ENCODE measurements around the gene RTRAF.
A peak's percentile ranks its signal among the peaks of the same experiment; 100 is the strongest.

RTRAF gene

DNA sequence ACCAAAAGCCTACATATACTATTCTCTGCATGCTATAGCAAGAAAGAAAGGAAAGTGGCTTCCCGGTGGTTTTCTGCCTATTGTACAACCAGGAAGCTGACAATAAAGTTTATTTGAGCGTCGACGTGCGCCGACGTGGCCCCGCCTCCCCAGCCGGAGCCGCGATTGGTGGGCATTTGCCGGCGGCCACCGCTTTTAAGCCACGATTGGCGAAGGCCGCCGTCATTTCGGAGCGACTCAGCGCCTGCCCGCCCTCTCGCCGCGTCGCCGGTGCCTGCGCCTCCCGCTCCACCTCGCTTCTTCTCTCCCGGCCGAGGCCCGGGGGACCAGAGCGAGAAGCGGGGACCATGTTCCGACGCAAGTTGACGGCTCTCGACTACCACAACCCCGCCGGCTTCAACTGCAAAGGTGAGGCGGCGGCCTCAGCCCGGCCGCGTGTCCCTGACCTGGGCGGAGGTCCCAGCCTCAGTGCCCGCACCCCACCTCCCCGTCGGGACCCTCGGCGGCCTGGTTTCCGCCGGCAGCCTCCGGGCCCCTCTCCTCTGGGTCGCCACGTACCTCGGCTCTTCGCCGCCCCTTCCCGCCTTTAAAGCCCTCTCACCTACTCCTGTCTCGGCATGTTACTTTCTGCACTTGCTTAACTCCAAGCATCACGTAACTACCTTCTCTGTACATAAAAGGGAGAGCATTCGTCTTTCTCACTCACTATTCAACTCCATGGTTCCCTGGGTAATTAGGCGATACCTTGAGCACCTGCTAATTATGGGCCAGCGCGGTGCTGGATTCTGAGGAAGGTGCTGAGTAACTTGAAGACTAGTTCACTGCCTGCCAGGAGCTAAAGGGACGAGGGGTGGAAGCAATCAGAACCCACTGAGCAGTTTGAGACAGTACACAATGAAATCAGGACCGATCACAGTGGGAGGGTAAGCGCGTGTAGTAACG is at the start of gene RTRAF:
TSS of gene RTRAF (plus strand) at position 254 of the 942 bp plus-strand sequence. CDS start at position 348, 94 bp downstream.
- peak; percentile 94 for DNase-seq

DNA sequence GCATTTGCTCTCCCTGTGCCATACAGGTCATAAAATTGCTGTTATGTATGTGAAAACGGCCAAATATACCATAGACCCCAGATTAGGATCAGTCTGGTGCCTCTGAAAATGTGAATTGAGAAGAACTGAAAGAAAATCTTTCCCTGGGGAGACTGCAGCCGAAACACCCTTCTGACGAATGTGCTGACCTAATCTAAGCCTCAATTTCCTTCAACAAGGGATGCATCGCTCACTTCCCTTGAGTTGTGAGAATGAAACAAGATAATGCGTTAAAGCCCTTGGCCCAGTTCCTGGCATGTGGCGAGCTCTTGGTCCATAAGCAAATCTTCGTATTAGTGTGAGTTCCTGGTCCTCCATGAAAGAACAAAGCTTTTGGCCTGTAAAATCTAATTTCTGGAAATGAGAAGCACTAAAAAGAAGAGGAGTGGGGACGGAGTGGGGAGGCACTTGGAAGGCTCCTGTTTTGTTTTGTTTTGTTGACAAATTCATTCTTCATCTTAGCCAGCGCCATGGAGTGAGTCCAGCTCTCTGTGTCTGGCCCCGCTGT is 49.5 kb upstream of the RTRAF start:
- peak; percentile 25 for DNase-seq

DNA sequence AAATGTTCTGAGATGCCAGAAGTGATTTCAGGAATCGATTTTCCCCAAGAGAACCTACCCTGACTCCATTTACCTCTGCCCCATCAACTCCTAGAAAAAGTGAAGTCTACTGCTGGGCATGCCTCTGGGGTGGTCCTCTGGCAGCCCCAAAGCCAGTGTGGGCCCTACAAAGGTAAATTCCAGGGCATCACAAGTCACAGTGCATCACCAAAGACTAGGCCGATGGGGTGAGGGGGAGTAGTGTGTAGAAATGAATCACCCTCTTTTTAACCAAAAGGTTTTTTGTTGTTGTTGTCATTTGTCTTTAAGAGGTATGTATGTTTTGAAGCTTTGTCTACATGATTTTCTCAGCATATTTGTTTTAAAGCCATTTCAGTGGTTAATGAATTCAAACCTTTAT is 46.4 kb upstream of the RTRAF start:
- DNase-seq: no peak

- DNase-seq: no peak
Observed at GRCh38 chr14:51950007-51950406, 39.3 kb upstream of the RTRAF start.

GRCh38 chr14:51951656-51952055 is 37.7 kb upstream of the RTRAF start:
- no peak for DNase-seq

- DNase-seq: no peak
Observed at GRCh38 chr14:51954031-51954430, 35.3 kb upstream of the RTRAF start.

DNA sequence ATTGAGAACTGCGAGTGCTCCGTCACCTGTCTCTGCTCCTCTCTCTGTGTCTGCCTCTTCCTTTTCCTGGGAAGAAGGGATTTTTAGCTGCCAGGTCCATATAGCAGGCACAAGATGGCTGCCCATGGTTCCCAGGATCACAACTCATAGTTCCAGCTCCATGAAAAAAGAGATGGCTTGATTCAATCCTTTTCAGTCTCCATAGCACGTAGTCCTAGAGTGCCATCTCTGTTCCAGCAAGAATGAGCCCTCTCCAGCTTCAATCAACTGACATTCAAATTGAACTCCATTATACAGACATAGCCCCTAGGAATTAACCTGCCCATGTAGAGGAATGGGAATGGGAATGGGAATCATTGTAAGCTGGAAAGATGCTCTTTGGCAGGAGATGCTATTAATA is 34.7 kb upstream of the RTRAF start:
- no peak for DNase-seq

- peak; percentile 69 for DNase-seq
Observed at GRCh38 chr14:51957950-51958349, 31.4 kb upstream of the RTRAF start.

DNA sequence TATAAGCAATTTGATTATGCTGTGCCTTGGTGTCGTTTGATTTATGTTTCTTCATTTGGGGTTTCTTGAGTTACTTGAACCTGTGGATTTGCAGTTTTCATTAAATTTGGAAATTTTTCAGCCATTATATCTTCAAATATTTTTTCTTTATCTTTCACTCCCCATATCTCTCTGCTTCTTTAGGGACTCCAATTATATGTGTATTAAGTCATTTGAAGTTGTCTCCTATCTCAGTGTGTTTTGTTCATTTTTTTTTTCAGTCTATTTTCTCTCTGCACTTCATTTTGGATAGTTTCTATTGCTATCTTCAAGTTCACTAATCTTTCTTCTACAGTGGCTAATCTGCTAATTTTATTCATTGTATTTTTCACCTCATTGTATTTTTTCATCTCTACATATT is 29.4 kb upstream of the RTRAF start:
- DNase-seq: no peak

DNA sequence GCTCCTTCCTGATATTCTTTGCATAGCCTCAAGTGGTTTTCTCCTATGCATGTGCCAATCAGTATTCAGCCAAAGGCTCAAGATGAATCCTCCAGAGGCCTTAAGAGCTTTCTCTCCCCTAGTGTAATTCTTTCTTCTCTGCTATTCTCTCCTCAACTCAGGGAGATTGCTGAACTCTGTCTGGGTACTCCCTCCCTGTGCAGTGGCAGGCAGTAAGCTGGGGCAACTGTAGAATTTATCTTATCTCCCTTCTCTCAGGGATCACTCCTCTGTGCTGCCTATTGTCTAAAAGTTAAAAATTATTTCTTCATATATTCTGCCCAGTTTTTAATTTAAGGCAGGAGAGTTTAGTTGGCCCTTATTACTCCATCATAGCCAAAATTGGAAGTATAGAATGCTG is 28.5 kb upstream of the RTRAF start:
- DNase-seq: no peak

DNA sequence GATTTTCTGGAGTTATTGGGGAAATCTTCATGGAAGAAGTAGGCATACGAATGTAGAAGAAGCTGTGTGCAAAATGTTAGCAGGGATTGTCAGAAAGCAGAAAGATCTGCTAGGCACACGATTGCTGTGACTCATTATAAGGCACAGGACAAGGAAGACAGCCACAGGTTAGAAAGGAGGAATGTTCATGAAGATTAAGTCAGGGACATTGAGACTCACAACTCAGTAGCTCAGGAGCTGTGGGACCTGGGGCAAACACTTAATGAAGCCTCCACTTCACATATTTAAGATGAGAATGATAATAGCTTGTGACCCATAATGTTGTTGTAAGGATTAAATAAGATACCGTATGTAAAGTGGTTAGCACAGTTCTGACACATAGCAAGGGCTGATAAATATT is 26.6 kb upstream of the RTRAF start:
- peak; percentile 47 for DNase-seq

- DNase-seq: peak; percentile 23
Observed at GRCh38 chr14:51963286-51963685, 26.1 kb upstream of the RTRAF start.

GRCh38 chr14:51967521-51967920 is 21.8 kb upstream of the RTRAF start:
- DNase-seq: peak; percentile 43

GRCh38 chr14:51969852-51970540 is 19.4 kb upstream of the RTRAF start:
- no peak for DNase-seq

- no peak for DNase-seq
Observed at GRCh38 chr14:51972566-51972965, 16.8 kb upstream of the RTRAF start.

DNA sequence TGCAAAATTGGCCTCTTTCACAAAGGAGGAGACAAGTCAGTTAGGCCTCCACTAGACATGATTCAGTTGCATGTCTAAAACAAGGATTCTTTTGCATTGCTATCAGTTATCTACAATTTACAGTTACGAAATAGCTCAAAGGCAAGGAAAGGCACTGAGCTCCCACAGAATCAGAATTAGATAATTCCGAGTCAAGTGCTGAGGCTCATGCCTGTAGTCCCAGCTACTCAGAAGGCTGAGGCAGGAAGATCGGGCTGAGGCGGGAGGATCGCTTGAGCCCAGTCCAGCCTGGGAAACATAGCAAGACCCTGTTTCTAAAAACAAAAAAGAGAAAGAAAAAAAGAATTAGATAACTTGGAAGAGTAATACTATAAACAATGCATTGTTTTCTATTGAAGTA is 12.3 kb upstream of the RTRAF start:
- no peak for DNase-seq

GRCh38 chr14:51978681-51979085 is 10.7 kb upstream of the RTRAF start:
- no peak for DNase-seq

- peak; percentile 70 for DNase-seq
Observed at GRCh38 chr14:51979088-51979709, 10.1 kb upstream of the RTRAF start.

- no peak for DNase-seq
Observed at GRCh38 chr14:51981218-51981854, 8.0 kb upstream of the RTRAF start.

DNA sequence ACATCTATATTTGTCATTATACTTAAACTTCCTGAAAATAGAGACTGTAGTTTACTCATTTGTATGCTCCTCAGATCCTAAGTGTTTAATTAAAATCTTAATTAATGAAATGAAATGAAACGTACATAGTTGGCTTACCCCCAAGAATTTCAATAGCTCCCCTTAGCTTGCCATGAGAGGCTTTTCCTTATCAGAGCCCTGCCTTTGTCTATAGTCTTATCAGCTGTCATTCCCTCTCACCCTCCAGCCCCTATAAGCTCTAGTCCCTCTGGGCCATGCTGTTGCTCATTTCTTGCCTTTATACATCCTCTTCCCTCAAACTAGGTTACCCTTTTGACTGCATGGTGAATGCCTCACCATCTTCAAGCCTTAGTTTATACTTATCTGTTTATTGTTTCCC is 1.1 kb upstream of the RTRAF start:
- DNase-seq: no peak

GRCh38 chr14:51990488-51990887 is 1.1 kb downstream of the RTRAF start:
- DNase-seq: no peak

- no peak for DNase-seq
Observed at GRCh38 chr14:51993285-51993920, 4.1 kb downstream of the RTRAF start.

Measured in fibroblast of skin of right biceps (primary cell).